ENCODE measurements around the gene MLLT6. TPM values are rescaled to one million over a fixed set of nuclear protein-coding genes. Genes with fewer than 3 reads are reported as not detected.
A peak's percentile ranks its signal among the peaks of the same experiment; 100 is the strongest.

The MLLT6 gene
- total RNA-seq, 1 donor from 2014 or later, result 20.9 TPM

DNA sequence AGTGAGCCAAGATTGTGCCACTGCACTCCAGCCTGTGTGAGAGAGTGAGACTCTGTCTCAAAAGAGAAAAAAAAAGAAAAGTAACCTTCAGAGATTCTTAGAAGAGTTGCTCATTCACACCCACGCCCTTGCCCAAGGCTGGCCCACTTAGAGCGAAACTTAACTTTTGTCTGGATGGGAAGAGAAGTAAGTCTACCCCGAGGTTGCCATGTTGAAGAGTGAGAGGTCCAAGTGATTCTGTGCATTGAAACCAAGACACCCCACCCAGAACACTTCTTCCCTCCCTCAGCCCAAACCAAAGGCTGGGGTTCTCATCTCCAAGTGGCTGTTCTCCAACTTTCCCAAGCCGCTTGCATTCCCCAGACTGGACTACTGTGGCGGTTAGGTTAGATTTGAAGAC lies 22.7 kb downstream of the MLLT6 start:
- Mint-ChIP-seq H3K27ac (ENCODE audit: unreplicated experiment) (no peak overlapping the region), H3K4me1 (ENCODE audit: low read depth, unreplicated experiment) (peaks cover 15% of the 10 kb centered on the region), H3K4me3 (ENCODE audit: unreplicated experiment) (no peak overlapping the region), H3K9me3 (ENCODE audit: unreplicated experiment) (no peaks in the 10 kb centered on the region), H3K36me3 (ENCODE audit: low read depth, unreplicated experiment) (peaks cover 10% of the 10 kb centered on the region), H3K27me3 (ENCODE audit: low read depth, unreplicated experiment) (peaks cover 2% of the 10 kb centered on the region)
- no peak overlapping the region for H3K4me3 ChIP-seq (ENCODE audit: insufficient read depth, low read depth, low read length)
- H4K20me1 ChIP-seq (ENCODE audit: insufficient read depth, low read length), result peaks cover 20% of the 10 kb centered on the region
- H3K9me3 ChIP-seq (ENCODE audit: insufficient read depth, low read depth, low read length), result no peaks in the 10 kb centered on the region
- no peak overlapping the region for H3K4me2 ChIP-seq (ENCODE audit: low read length)
- TF ChIP-seq, protein P1, sequence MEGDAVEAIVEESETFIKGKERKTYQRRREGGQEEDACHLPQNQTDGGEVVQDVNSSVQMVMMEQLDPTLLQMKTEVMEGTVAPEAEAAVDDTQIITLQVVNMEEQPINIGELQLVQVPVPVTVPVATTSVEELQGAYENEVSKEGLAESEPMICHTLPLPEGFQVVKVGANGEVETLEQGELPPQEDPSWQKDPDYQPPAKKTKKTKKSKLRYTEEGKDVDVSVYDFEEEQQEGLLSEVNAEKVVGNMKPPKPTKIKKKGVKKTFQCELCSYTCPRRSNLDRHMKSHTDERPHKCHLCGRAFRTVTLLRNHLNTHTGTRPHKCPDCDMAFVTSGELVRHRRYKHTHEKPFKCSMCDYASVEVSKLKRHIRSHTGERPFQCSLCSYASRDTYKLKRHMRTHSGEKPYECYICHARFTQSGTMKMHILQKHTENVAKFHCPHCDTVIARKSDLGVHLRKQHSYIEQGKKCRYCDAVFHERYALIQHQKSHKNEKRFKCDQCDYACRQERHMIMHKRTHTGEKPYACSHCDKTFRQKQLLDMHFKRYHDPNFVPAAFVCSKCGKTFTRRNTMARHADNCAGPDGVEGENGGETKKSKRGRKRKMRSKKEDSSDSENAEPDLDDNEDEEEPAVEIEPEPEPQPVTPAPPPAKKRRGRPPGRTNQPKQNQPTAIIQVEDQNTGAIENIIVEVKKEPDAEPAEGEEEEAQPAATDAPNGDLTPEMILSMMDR (IDR thresholded peaks at IDR 0.05; ENCODE audit: insufficient read depth, low read depth, low read length), result no peak
- no peak for TF ChIP-seq EZH2 (IDR thresholded peaks at IDR 0.05; ENCODE audit: insufficient read depth, low read length)
- H3K27me3 ChIP-seq (ENCODE audit: insufficient read depth, low read length), result no peaks in the 10 kb centered on the region
- DNase-seq (ENCODE audit: low read depth) (no peak), FAIRE-seq (no peak)
- no peaks in the 10 kb centered on the region for H3K36me3 ChIP-seq (ENCODE audit: insufficient read depth, low read length)
- H3K27ac ChIP-seq (ENCODE audit: low read depth, low read length), result no peak overlapping the region
- no peak overlapping the region for H3K9ac ChIP-seq (ENCODE audit: low read length)
- no peaks in the 10 kb centered on the region for H3K79me2 ChIP-seq (ENCODE audit: insufficient read depth, low read length)
- H3K4me1 ChIP-seq (ENCODE audit: insufficient read depth, low read length), result peaks cover 16% of the 10 kb centered on the region
- H2AFZ ChIP-seq (ENCODE audit: low read depth, low read length), result no peak overlapping the region

GRCh38 chr17:38728290-38728831 lies 23.3 kb downstream of the MLLT6 start:
- Histone ChIP-seq H3K79me2 (ENCODE audit: insufficient read depth, low read length) (no peaks in the 10 kb centered on the region), H3K36me3 (ENCODE audit: insufficient read depth, low read length) (no peaks in the 10 kb centered on the region), H3K27ac (ENCODE audit: low read depth, low read length) (no peak overlapping the region), H3K27me3 (ENCODE audit: insufficient read depth, low read length) (no peaks in the 10 kb centered on the region), H3K9ac (ENCODE audit: low read length) (no peak overlapping the region), H2AFZ (ENCODE audit: low read depth, low read length) (no peak overlapping the region), H3K4me1 (ENCODE audit: insufficient read depth, low read length) (peaks cover 16% of the 10 kb centered on the region), H3K4me2 (ENCODE audit: low read length) (no peak overlapping the region), H4K20me1 (ENCODE audit: insufficient read depth, low read length) (peaks cover 26% of the 10 kb centered on the region), H3K4me3 (ENCODE audit: insufficient read depth, low read depth, low read length) (no peak overlapping the region), H3K9me3 (ENCODE audit: insufficient read depth, low read depth, low read length) (no peaks in the 10 kb centered on the region)
- peaks cover 13% of the 10 kb centered on the region for H3K36me3 Mint-ChIP-seq (ENCODE audit: low read depth, unreplicated experiment)
- peak overlapping the region; percentile 18 for H3K27ac Mint-ChIP-seq (ENCODE audit: unreplicated experiment)
- TF ChIP-seq EZH2 (IDR thresholded peaks at IDR 0.05; ENCODE audit: insufficient read depth, low read length), result no peak
- TF ChIP-seq, protein P1 (IDR thresholded peaks at IDR 0.05; ENCODE audit: insufficient read depth, low read depth, low read length), result no peak
- H3K9me3 Mint-ChIP-seq (ENCODE audit: unreplicated experiment), result no peaks in the 10 kb centered on the region
- H3K4me3 Mint-ChIP-seq (ENCODE audit: unreplicated experiment), result peak overlapping the region; percentile 75
- H3K4me1 Mint-ChIP-seq (ENCODE audit: low read depth, unreplicated experiment), result peaks cover 15% of the 10 kb centered on the region
- no peak for DNase-seq (ENCODE audit: low read depth)
- no peak for FAIRE-seq
- no peaks in the 10 kb centered on the region for H3K27me3 Mint-ChIP-seq (ENCODE audit: low read depth, unreplicated experiment)

- Histone ChIP-seq H3K4me1 (ENCODE audit: insufficient read depth, low read length) (peaks cover 16% of the 10 kb centered on the region), H3K9ac (ENCODE audit: low read length) (peak overlapping the region; percentile 76), H3K4me3 (ENCODE audit: insufficient read depth, low read depth, low read length) (peak overlapping the region; percentile 67), H3K9me3 (ENCODE audit: insufficient read depth, low read depth, low read length) (no peaks in the 10 kb centered on the region), H4K20me1 (ENCODE audit: insufficient read depth, low read length) (peaks cover 36% of the 10 kb centered on the region), H3K4me2 (ENCODE audit: low read length) (peak overlapping the region; percentile 97), H3K36me3 (ENCODE audit: insufficient read depth, low read length) (peaks cover 1% of the 10 kb centered on the region), H2AFZ (ENCODE audit: low read depth, low read length) (peak overlapping the region; percentile 96), H3K79me2 (ENCODE audit: insufficient read depth, low read length) (no peaks in the 10 kb centered on the region), H3K27ac (ENCODE audit: low read depth, low read length) (no peak overlapping the region), H3K27me3 (ENCODE audit: insufficient read depth, low read length) (no peaks in the 10 kb centered on the region)
- Mint-ChIP-seq H3K27ac (ENCODE audit: unreplicated experiment) (peak overlapping the region; percentile 69), H3K27me3 (ENCODE audit: low read depth, unreplicated experiment) (no peaks in the 10 kb centered on the region), H3K9me3 (ENCODE audit: unreplicated experiment) (no peaks in the 10 kb centered on the region), H3K4me3 (ENCODE audit: unreplicated experiment) (peak overlapping the region; percentile 75), H3K4me1 (ENCODE audit: low read depth, unreplicated experiment) (peaks cover 15% of the 10 kb centered on the region), H3K36me3 (ENCODE audit: low read depth, unreplicated experiment) (peaks cover 19% of the 10 kb centered on the region)
- FAIRE-seq (no peak), DNase-seq (ENCODE audit: low read depth) (no peak)
- no peak for TF ChIP-seq EZH2 (IDR thresholded peaks at IDR 0.05; ENCODE audit: insufficient read depth, low read length)
- TF ChIP-seq, protein P1 (IDR thresholded peaks at IDR 0.05; ENCODE audit: insufficient read depth, low read depth, low read length), result no peak
Measured at GRCh38 chr17:38729368-38729885, 24.4 kb downstream of the MLLT6 start.

All from astrocyte (in vitro differentiated cells and primary cell).